Neural progenitor cell (in vitro differentiated cells): ENCODE measurements around the gene RAI1. TPM values are rescaled to one million over a fixed set of nuclear protein-coding genes. Genes with fewer than 3 reads are reported as not detected.

Experiments
- DNase-seq: peaks from one replicate; pipeline ENCODE4 v3.0.0-alpha.2; 2016; ENCODE audit warnings: low spot score
- H2AFZ ChIP-seq: fragments of 200-600 bp; sonication (generic); replicated peaks from 2 replicates; pipeline ENCODE4 v1.6.1; 2016; ENCODE audit warnings: antibody characterized with exemption
- H3F3A ChIP-seq: fragments of 200-600 bp; sonication (generic); 2 replicates; pipeline ENCODE4 v1.6.1; 2016; ENCODE audit warnings: antibody characterized with exemption, low read depth
- H3K27ac ChIP-seq: fragments of 200-600 bp; sonication (generic); 2 replicates; pipeline ENCODE4 v1.5.1; 2016; ENCODE audit warnings: mild to moderate bottlenecking
- H3K27me3 ChIP-seq: fragments of 200-600 bp; sonication (generic); 2 replicates; pipeline ENCODE4 v1.6.1; 2016; ENCODE audit warnings: mild to moderate bottlenecking, moderate library complexity
- H3K36me3 ChIP-seq: fragments of 200-600 bp; sonication (generic); 2 replicates; pipeline ENCODE4 v1.5.1; 2016
- H3K4me1 ChIP-seq: fragments of 200-600 bp; sonication (generic); 2 replicates; pipeline ENCODE4 v1.6.1; 2016; ENCODE audit warnings: mixed run types
- H3K4me2 ChIP-seq: fragments of 200-600 bp; sonication (generic); 2 replicates; pipeline ENCODE4 v1.6.1; 2016
- H3K4me3 ChIP-seq: fragments of 200-600 bp; sonication (generic); 2 replicates; pipeline ENCODE4 v1.5.1; 2016
- H3K79me2 ChIP-seq: fragments of 200-600 bp; sonication (generic); 2 replicates; pipeline ENCODE4 v1.6.1; 2016; ENCODE audit warnings: low read depth
- H3K9ac ChIP-seq: fragments of 200-600 bp; sonication (generic); 2 replicates; pipeline ENCODE4 v1.6.1; 2016
- H3K9me3 ChIP-seq: fragments of 200-600 bp; sonication (generic); 2 replicates; pipeline ENCODE4 v1.5.1; 2016; ENCODE audit warnings: low read depth
- H4K20me1 ChIP-seq: fragments of 200-600 bp; sonication (generic); 2 replicates; pipeline ENCODE4 v1.6.1; 2016; ENCODE audit warnings: low read depth
- H3K27ac Mint-ChIP-seq: 3 replicates; pipeline ENCODE4 v1.8.0; 2021; ENCODE audit warnings: mixed read lengths
- H3K27me3 Mint-ChIP-seq: 2 replicates; pipeline ENCODE4 v1.8.0; 2022; ENCODE audit warnings: low read depth, mild to moderate bottlenecking, inconsistent platforms, moderate library complexity, mixed read lengths; ENCODE audit not compliant: insufficient read depth
- H3K36me3 Mint-ChIP-seq: 3 replicates; pipeline ENCODE4 v1.8.0; 2021; ENCODE audit warnings: mixed read lengths
- H3K4me1 Mint-ChIP-seq: 3 replicates; pipeline ENCODE4 v1.8.0; 2021; ENCODE audit warnings: mixed read lengths
- H3K4me3 Mint-ChIP-seq: 3 replicates; pipeline ENCODE4 v1.8.0; 2021; ENCODE audit warnings: mild to moderate bottlenecking, moderate library complexity, mixed read lengths
- H3K9me3 Mint-ChIP-seq: 3 replicates; pipeline ENCODE4 v1.8.0; 2020; ENCODE audit warnings: mixed read lengths
- CTCF ChIP-seq: fragments of 200-600 bp; sonication (generic); IDR thresholded peaks from 2 replicates; pipeline ENCODE4 v1.5.1; 2017; ENCODE audit warnings: antibody characterized with exemption, mild to moderate bottlenecking
- EZH2 ChIP-seq: fragments of 200-600 bp; sonication (generic); IDR thresholded peaks from 2 replicates; pipeline ENCODE4 v1.6.1; 2017; ENCODE audit warnings: antibody characterized with exemption, mild to moderate bottlenecking, moderate library complexity
- EZH2phosphoT487 ChIP-seq: fragments of 200-600 bp; sonication (generic); IDR thresholded peaks from 2 replicates; pipeline ENCODE4 v1.6.1; 2017; ENCODE audit warnings: antibody characterized with exemption
- total RNA-seq: library from RNA; depleted of rRNA; stranded (reverse); fragments of >200 nt; gene quantifications from 2 replicates; pipeline ENCODE4 v1.2.3, GENCODE V29; 2015; ENCODE audit warnings: low replicate concordance

The RAI1 gene
- total RNA-seq, 1 donor from 2014 or later: 27.4 TPM

GRCh38 chr17:17834974-17835373 is 153.7 kb downstream of the RAI1 start:
- H3K9ac ChIP-seq: no peak overlapping the region
- no peak overlapping the region for H3K4me3 ChIP-seq
- peak overlapping the region; percentile 76 for H3K4me2 ChIP-seq
- peaks cover 33% of the 10 kb centered on the region for H3F3A ChIP-seq
- no peak for TF ChIP-seq CTCF
- Mint-ChIP-seq H3K27ac (no peak overlapping the region), H3K9me3 (no peaks in the 10 kb centered on the region), H3K4me3 (peak overlapping the region; percentile 75), H3K27me3 (peaks cover 5% of the 10 kb centered on the region), H3K36me3 (peaks cover 5% of the 10 kb centered on the region), H3K4me1 (peaks cover 79% of the 10 kb centered on the region)
- H3K27ac ChIP-seq: no peak overlapping the region
- H3K9me3 ChIP-seq: no peaks in the 10 kb centered on the region
- H3K36me3 ChIP-seq: no peaks in the 10 kb centered on the region
- H3K79me2 ChIP-seq: peaks cover 59% of the 10 kb centered on the region
- peaks cover 33% of the 10 kb centered on the region for H3K4me1 ChIP-seq
- H4K20me1 ChIP-seq: peaks cover 59% of the 10 kb centered on the region
- no peak overlapping the region for H2AFZ ChIP-seq
- H3K27me3 ChIP-seq: no peaks in the 10 kb centered on the region
- no peak for DNase-seq

GRCh38 chr17:17835415-17836249 is 154.4 kb downstream of the RAI1 start:
- H3K9me3 ChIP-seq: no peaks in the 10 kb centered on the region
- H3K9me3 Mint-ChIP-seq: no peaks in the 10 kb centered on the region
- H3K36me3 Mint-ChIP-seq: peaks cover 5% of the 10 kb centered on the region
- peaks cover 5% of the 10 kb centered on the region for H3K27me3 Mint-ChIP-seq
- H4K20me1 ChIP-seq: peaks cover 53% of the 10 kb centered on the region
- peak overlapping the region; percentile 76 for H3K4me2 ChIP-seq
- no peak overlapping the region for H3K27ac ChIP-seq
- no peak for TF ChIP-seq EZH2phosphoT487
- TF ChIP-seq CTCF: no peak
- TF ChIP-seq EZH2: no peak
- no peaks in the 10 kb centered on the region for H3K36me3 ChIP-seq
- H3K4me1 ChIP-seq: peaks cover 38% of the 10 kb centered on the region
- H2AFZ ChIP-seq: no peak overlapping the region
- H3K9ac ChIP-seq: no peak overlapping the region
- peaks cover 53% of the 10 kb centered on the region for H3K79me2 ChIP-seq
- peaks cover 75% of the 10 kb centered on the region for H3K4me1 Mint-ChIP-seq
- peak overlapping the region; percentile 82 for H3K4me3 ChIP-seq
- no peak for DNase-seq
- H3K4me3 Mint-ChIP-seq: peak overlapping the region; percentile 82
- peak overlapping the region; percentile 84 for H3K27ac Mint-ChIP-seq
- H3K27me3 ChIP-seq: no peaks in the 10 kb centered on the region
- H3F3A ChIP-seq: peaks cover 38% of the 10 kb centered on the region

- H3K4me3 ChIP-seq: peak overlapping the region; percentile 82
- DNase-seq: peak; percentile 100
- peak overlapping the region; percentile 93 for H3K27ac ChIP-seq
- no peaks in the 10 kb centered on the region for H3K9me3 Mint-ChIP-seq
- peaks cover 74% of the 10 kb centered on the region for H3K4me1 Mint-ChIP-seq
- H3F3A ChIP-seq: peaks cover 45% of the 10 kb centered on the region
- peak overlapping the region; percentile 76 for H3K4me2 ChIP-seq
- peaks cover 46% of the 10 kb centered on the region for H4K20me1 ChIP-seq
- peaks cover 5% of the 10 kb centered on the region for H3K36me3 Mint-ChIP-seq
- H3K79me2 ChIP-seq: peaks cover 46% of the 10 kb centered on the region
- H3K27ac Mint-ChIP-seq: no peak overlapping the region
- H3K4me3 Mint-ChIP-seq: peak overlapping the region; percentile 82
- no peaks in the 10 kb centered on the region for H3K27me3 ChIP-seq
- peaks cover 5% of the 10 kb centered on the region for H3K27me3 Mint-ChIP-seq
- no peaks in the 10 kb centered on the region for H3K9me3 ChIP-seq
- peak overlapping the region; percentile 91 for H3K9ac ChIP-seq
- no peak for TF ChIP-seq EZH2phosphoT487
- TF ChIP-seq EZH2: no peak
- no peak for TF ChIP-seq CTCF
- no peak overlapping the region for H2AFZ ChIP-seq
- peaks cover 42% of the 10 kb centered on the region for H3K4me1 ChIP-seq
- H3K36me3 ChIP-seq: no peaks in the 10 kb centered on the region
Observed at GRCh38 chr17:17836250-17836817, 155.1 kb downstream of the RAI1 start.
